Astrocyte (in vitro differentiated cells and primary cell): ENCODE data around the gene POR.

ENCODE experiments used
- CTCF ChIP-seq: IDR thresholded peaks from 2 replicates; pipeline ENCODE4 v1.5.1; 2011; ENCODE audit warnings: low read depth, mild to moderate bottlenecking, inconsistent platforms, low read length, moderate library complexity; ENCODE audit not compliant: insufficient read depth
- EZH2 ChIP-seq: IDR thresholded peaks from 2 replicates; pipeline ENCODE4 v1.6.1; 2012; ENCODE audit warnings: mild to moderate bottlenecking, low read length, inconsistent platforms; ENCODE audit not compliant: insufficient read depth

- TF ChIP-seq CTCF (no peak), EZH2 (no peak)
These were observed 73.0 kb downstream of the POR start for GRCh38 chr7:75987805-75988567.
